HUDEP-2 (cell line): ENCODE results near the gene PCID2.

Experiments used
- DNase-seq, 76 experiments: peaks; one replicate each; lab custom pipeline; 2025; ENCODE audit not compliant: unreplicated experiment in 76 of 76; lab: John Stamatoyannopoulos, UW

Gene PCID2

DNA sequence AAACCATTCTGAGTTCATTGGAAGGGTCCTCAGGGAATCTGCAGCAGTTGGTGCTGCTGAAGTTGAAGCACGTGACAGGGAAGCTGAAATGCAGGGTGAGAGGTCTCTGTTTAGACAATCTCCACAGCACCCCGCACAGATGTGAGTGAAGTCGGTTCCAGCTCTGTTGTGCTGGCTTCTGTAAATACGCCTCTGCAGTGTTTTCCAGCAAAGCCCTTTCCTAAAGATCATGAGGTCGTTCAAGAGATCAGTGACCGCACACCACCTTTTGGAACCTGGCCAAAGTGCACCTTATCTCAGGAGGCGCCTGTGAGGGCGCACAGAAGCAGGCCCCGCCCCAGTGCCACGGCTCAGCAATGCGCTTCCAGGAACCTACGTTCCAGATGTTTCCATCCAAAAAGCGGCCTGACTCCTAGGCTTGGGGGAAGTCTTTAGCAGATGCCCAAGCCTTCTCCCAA is 11.7 kb upstream of the PCID2 start:
- DNase-seq: peak in 74 of 76 experiments; percentile 25 to 97 (median 84)

DNA sequence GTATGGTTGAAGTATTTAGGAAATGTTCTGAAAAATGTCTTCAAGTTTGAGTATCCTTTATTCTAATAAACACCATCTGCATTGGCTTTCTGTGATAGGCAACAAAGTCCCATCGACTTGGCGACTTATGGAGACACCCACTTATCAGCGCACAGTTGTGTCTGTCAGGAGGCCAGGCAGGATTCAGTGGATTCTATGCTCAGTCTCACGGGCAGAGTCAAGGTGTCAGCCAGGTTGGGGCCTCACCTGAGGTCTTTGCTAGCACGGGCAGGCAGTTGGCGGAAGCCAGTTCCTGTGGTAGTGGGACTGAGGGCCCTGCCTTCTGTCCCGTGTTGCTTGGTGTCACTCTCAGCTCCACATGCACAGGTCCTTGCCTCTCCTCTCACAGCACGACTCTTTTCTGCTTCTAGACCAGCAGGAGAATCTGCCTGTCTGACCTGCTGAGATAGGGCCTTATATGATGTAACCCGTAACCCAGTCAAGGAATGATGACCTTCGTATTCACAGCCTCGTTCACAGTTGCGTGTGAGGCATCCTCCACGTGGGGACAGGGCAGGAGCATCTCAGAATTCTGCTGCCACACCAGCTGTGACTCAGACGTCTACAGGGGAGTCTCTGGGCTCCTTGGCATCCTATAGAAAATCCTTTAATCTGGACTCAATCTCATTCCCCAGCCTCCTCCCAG is 10.9 kb upstream of the PCID2 start:
- peak in 44 of 76 experiments; percentile 5 to 68 (median 32) for DNase-seq

DNA sequence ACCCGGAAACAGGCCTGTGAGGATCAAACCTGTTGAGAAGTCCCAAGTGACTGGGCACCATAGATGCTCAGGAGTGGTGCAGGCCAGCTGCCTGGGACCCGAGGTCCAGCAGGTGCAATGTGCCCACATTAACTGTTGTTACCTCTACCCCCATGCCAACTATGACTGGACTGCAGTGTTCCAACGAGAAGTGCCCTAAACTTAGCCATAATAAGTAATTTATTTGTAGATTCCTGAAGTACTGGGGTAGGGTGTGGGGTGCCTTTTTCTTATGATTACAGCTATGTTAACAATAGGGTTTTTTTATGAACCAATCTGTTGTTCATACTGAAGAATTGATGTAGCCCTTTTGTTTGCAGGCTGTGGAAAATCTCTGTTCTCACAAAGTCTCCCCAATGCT is 10.1 kb upstream of the PCID2 start:
- no peak for DNase-seq

DNA sequence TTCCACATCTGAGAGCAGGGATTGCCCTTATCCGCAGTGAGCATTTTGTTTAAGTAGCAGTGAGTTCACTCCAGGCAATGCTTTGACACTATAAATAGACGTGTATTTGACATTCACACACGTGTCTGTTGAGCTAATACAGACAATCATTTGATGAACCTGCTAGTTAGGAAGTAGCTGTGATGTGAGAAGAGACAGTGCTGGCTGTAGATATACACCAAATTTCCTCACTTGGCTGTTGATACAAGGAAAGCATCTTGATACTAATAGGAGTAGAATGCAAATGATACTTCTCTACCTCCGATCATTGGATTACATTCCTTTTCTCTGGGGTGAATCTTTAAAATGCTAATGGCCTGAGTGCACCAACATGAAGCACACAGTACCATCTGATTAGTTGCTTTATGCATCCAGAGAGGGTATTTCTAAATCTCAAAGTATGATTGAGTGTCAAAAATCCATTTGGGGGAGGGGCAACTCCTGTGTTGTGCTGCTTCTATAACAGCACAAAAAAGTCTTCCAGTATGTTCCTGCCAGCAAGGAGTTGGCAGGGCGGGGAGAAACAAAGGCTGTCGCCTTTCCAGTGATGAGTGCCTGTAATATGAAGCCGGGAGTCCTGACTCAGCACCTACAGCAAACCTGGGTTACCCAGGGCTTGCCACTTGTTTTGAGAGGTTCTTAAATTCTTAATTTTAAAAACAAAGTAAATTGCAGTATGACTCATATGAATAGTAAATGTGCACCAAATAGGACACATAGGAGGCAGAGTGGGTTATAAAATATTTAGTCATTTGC is 8.0 kb upstream of the PCID2 start:
- peak in 9 of 76 experiments; percentile 7 to 26 (median 16) for DNase-seq

DNA sequence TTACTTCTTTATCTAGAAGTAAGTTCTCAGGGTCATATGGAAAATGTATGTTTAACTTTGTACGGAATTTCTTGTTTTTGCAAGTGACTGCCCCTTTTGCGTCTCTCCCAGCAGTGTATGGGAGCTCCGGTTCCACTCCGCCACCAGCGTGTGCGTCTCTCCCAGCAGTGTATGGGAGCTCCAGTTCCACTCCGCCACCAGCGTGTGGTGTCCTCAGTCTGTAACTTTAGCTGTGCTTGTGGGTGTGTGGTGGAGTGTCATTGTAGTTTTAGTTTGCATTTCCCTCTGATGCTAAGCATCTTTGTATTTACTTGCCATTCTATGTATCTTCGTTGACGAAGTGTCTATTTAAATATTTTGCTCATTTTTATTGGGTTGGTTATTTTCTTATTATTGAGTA is 3.3 kb upstream of the PCID2 start:
- peak in 18 of 76 experiments; percentile 5 to 43 (median 15) for DNase-seq

DNA sequence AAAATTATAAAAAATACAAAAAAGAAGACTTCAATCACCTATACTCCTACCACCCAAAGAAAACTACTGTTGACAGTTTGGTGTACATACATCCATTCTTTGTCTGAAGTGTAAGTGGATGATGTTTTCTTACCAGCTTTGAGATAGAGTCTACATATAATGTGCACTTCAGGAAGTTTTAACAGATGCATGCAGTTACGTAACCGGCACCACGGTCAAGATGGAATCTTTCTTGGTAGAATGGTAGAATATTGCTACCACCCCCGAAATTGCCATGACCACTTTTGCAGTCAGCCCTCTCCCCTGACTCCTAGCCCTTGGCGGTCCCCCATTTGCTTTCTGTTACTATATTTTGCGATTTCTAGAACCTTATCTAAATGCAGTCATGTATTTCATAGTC is 2.4 kb upstream of the PCID2 start:
- no peak for DNase-seq

DNA sequence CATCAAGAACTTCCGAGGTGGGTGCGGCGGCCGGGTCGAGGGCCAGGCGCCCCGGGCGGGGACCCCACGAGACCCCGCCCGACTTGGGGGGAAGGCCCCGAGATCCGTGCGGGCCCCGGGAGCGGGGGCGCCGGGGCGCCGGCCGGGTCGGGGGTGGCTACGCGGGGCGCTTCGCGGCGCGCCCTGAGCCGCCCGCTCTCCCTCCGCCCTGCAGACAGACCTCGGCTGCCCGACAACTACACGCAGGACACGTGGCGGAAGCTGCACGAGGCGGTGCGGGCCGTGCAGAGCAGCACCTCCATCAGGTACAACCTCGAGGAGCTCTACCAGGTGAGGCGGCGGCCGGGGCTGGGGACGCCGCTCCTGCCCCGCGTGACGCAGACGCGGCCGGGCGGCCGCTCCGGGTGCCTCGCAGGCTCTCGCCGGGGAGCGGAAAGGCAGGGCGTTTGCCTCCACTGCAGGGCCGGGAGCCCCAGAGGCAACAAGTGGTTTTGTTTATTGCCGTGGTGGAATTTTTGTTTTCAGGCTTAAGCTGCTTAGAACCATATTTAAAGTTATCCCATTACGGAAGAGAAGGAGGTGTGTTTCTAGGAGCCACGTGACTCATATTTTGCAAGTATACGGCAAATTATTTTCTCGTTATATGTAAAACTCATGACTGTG is 1.4 kb upstream of the PCID2 start:
- DNase-seq: peak in 50 of 76 experiments; percentile 5 to 58 (median 31)

DNA sequence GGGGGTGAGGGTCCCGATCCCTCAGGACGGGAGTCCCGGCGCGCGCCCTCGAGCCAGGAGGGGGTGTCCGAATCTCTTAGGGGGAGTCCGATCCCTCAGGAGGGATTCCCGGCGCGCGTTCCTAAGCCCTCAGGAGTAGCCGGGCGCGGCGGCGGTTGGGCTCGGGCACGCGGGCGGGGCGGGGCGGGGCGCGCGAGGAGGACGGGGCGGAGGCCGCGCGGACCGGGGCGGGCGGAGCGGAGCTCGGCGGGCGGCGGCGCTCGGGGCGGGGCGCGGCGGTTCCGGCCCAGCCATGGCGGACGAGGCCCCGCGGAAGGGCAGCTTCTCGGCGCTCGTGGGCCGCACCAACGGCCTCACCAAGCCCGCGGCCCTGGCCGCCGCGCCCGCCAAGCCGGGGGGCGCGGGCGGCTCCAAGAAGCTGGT is 878 bp upstream of the PCID2 start, which contains the start of gene CUL4A:
TSS of gene CUL4A (plus strand) at position 278 of the 423 bp plus-strand sequence. CDS start at position 293, 15 bp downstream.
- DNase-seq: peak in 57 of 76 experiments; percentile 15 to 82 (median 56)

DNA sequence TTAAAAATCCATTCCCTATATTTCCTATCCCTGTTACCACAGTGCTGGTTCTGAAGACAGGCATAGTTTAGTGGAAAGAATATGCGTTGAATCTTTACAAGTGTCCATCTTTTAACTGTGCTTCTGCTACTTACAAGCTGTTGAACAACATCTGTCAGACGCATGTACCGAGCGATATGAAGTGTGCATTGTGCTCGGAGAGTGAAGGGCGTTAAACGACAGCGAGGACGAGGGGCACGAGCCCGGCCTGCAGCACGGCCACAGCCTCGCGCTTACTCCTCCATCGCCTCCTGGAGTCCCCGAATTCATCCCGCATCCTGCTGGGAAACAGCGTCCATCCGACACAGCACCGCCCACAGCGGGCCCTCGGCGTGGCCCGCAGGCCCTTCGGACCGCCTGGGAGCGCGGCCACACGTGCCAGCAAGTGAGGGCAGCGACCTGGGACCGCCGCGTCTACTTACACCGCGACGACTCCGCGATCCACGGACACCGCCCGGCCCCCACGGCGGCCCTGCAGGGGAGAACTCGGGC is 514 bp downstream of the PCID2 start:
- peak in 13 of 76 experiments; percentile 7 to 64 (median 26) for DNase-seq

DNA sequence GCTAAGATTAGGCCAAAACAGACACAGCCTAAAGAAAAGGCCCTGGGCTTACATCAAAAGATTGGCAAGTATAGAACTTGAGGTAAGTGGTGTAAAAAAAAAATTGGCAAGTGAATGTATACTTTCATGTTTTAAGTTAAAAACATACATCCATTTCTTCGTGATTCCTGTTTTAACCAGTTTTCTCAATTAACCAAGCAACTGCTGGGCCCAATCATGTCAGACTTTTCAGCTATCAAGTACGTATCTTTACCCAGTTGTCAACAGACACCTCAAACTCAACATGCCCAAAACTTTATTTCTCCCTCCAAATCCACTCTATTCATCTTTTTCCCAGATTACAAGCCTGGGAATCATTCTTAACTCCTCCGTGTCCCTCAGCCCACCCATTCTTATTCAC is 1.0 kb downstream of the PCID2 start:
- no peak for DNase-seq

DNA sequence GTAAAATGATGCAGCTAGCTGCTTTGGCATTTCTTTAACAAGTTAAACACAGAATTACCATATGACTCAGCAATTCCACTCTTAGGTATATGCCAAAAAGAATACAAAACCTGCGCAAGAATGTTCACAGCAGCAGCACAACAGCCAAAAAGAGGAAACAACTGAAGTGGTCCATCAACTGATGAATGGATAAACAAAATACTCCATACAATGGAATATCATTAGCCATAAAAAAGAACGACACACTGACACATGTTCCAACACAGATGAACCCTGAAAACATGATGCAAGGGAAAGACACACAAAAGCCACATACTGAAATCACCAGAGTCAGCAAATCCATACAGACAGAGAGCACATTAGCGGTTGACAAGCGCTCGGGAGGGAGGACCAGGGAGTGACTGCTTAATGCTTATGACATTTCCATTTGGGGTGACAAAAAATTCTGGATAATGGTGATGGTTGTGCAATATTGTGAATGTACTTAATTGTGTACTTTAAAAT is 3.0 kb downstream of the PCID2 start:
- no peak for DNase-seq

DNA sequence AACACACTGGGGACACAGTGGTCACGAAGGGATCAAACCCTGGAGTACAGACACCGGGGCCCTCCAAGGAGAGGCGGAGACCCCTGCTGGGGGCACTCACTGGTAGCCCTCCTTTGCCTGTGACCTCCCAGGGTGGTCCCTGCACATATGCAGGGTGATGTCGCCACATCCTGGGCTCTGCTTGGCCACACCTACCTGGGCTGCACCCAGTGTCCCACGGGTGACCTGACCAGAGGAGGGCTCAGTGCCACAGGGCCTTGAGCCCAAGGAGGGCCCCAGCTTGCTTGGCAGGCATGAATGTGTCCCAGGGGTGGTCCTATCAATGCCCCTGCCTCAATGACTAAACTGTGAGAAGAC is 4.1 kb downstream of the PCID2 start:
- DNase-seq: no peak

DNA sequence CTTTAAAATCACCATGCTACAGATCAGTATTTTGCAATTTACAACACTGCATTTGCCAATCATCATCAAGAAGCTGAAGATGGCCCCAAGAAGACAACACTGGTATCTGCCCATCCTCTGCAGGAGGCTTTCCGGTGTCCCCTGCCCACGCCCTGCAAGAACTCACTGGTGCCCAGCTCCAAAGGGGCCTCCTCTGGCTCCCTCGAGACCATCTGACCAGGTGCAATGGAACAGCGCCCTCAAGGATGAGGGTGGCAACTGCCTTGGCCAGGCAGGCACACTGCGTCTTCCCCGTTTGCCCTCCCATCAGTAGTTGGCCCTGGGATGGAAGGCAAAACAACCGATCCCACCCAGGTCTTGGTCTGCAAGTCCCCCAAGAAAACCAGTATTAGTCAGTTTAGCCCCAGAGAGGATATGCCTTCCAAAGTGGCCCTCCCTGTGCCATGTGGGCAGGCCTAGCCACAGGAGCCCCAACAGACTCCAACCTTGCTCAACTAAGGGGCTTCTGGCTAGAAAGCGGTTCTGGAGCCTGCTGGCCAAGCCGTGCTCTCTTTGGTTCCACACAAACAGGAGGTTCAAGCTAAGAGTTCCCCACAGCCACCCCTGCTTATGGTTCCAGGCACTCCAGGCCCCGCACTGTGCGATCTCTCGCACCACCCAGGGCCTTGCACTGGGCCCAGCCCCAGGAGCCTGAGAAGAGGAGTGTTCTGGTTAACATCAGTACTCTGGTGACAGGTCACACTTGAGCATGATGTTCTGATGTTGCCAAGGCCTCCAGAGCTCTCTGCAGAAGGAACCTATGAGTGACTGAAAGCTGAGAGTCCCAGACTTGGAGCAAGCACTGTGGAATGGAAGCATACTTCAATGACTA is 4.7 kb downstream of the PCID2 start:
- DNase-seq: no peak

DNA sequence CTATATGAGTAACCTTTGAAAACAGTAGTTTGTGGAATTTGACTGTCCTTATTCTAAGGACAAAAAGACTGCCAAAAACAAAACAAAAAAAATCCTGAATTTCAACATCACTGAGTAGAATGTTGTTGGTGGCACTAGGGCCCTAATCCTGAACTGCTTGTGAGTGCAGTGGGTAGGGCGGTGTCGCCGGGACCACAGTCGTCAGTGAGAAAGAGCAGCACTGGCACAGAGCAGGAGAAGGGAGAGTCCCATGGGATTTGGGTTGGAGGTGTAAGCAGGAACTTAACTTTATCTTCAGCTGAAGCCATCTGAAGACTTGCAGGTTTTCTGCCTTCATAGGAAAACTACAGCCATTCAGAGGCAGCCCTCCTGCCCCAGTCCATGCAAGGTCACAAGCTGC is 5.6 kb downstream of the PCID2 start:
- no peak for DNase-seq

DNA sequence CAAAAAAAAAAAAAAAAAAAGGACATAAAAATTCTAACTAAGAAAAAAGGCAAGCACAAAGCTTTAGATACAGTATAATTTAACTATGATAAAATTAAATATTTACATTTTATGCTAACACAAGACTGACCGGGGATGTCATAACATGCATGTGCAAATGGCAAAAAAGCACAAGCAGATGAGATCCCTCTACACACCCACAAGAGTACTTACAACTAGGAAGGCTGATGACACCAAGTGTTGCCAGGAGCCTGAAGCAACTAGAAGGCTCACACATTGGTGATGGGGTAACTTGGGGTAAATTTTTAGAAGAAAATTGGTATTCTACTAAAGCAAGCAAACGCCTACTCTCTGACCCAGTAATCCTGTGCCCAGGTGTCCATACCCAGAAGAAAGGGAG is 6.7 kb downstream of the PCID2 start:
- no peak for DNase-seq

DNA sequence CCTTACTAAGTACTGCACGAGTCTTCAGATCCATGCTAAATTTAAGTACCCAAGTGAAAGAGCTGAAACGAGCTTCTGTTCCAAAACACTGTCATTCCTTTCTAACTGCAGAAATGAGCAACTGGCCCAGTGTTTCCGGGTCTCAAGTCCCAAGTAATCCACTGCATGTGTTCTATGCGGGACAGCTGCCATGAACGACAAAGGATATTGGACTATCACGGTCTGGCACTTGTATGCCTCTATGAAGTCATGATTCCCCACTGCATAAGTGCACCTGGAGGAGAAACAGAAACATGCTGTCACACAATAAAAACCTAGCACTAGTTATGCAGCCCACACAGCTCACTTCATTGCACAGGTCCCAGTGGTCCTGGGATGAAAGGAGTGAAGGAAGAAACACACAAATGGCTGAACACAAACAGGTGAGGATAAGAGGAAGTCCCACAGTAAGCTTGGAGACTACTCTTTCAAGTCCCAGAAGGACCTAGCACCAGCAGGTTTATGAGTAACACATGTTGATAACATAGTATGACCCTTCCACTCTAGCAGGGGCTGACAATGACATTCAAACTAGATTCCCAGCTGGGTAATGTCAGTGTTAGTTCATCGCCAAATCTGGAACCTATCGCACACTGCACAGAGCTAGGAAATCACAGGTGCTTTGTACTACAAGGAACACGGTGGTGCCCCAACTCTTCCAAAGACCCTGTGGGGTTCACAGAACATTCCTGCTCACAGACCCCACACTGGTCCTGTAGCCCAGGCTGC is 11.3 kb downstream of the PCID2 start:
- no peak for DNase-seq

DNA sequence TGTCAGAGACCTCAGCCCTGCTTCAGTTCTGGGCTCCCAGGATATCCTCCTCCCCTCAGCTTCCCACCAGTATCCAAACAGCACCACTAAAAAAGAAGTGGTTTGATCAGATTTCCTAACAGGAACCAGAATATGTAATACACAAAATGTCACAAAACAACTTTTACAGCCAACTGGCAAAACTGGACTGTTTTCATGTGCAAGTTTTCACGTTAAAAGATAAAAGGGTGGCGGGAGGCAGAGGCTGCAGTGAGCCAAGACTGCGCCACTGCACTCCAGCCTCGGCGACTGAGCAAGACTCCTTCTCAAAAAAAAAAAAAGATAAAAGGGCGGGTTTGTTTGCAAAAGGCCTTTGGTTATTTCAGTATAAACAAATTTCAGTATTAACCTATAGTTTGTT is 13.1 kb downstream of the PCID2 start:
- no peak for DNase-seq

DNA sequence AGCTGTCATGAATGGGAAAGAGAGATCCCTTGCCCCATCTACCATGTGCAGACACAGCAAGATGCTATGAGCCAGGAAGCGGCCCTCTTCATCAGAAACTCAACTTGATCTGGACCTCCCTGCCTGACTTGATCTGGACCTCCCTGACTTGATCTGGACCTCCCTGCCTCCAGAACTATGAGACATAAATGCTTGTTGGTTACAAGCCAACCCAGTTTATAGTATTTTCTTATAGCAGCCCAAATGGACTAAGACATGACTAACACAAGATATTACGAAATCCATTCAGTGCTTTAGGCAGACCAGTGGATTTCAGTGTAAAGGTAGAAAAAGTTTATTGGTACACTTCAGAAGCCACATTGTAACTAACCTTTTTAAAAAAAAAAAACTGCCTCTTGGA is 15.6 kb downstream of the PCID2 start:
- DNase-seq: no peak

DNA sequence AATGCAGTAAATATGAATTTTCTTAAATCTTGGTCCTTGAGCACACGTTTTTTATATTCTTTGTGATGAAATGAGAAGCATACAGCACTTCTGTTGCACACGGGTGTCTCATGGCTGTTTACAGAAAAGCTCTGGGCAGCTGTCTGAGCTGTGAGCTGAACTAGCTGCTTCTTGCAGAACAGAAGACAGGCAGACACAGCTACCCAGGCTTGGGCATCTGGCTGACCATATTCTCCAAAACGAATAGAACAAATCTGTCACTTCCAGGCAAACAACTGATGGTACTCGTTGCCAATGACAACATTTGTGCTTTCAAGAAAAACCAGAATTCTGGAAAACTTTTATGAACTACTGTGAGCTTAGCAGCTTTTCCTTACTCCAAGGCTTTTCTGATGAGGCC is 16.2 kb downstream of the PCID2 start:
- no peak for DNase-seq
